Measurements from ENCODE around the gene ZNHIT2.

The ZNHIT2 gene

DNA sequence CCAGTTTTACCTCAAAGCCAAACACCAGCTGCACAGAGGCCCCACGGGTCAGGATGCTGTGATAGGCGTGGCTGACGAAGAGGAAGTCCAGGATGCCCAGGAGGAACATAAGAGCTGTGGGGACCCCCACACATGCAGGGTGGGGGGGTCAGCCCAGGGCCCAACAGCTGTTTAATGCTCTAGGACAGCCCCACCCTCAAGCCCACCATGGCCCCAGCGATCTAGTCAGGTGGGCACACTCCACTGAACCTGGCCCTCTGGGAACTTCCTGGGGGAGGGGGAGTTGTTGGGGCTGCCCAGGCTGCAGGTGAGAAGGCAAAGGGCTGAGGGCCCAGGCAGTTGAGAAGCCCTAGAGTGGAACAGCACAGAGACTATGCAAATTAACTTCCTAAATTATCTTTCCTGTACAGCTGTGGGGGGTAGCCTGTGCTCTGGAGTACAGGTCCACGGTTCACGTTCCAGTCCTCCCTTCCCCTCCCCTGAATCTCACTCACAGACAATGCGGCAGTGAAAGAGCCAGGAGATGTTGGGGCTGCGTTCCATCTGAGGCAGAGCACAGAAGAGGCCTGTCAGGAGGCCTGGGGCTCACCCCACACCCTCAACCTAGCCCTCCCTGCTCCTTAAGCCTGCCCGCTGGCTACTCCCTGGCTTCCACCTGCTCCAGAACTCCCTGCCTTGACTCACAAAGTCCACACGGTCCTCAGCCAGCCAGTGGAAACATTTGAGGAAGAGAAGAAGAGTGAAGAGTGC, 14.9 kb upstream of the ZNHIT2 start:
- Histone ChIP-seq H3K27me3 (replicated peaks; ENCODE audit: control insufficient read depth, insufficient read depth, low read length) (no peaks in the 10 kb centered on the region), H3K36me3 (ENCODE audit: control insufficient read depth, insufficient read depth, low read length) (peaks cover 43% of the 10 kb centered on the region), H3K4me3 (replicated peaks; ENCODE audit: low read depth, low read length) (peak overlapping the region; percentile 97)
- peak; percentile 70 for DNase-seq (ENCODE audit: extremely low read depth, insufficient read length)
- TF ChIP-seq, protein P1, sequence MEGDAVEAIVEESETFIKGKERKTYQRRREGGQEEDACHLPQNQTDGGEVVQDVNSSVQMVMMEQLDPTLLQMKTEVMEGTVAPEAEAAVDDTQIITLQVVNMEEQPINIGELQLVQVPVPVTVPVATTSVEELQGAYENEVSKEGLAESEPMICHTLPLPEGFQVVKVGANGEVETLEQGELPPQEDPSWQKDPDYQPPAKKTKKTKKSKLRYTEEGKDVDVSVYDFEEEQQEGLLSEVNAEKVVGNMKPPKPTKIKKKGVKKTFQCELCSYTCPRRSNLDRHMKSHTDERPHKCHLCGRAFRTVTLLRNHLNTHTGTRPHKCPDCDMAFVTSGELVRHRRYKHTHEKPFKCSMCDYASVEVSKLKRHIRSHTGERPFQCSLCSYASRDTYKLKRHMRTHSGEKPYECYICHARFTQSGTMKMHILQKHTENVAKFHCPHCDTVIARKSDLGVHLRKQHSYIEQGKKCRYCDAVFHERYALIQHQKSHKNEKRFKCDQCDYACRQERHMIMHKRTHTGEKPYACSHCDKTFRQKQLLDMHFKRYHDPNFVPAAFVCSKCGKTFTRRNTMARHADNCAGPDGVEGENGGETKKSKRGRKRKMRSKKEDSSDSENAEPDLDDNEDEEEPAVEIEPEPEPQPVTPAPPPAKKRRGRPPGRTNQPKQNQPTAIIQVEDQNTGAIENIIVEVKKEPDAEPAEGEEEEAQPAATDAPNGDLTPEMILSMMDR (IDR thresholded peaks at IDR 0.05; ENCODE audit: insufficient read depth, low read length, poor library complexity, severe bottlenecking), result no peak

- H3K36me3 ChIP-seq (ENCODE audit: control insufficient read depth, insufficient read depth, low read length), result peaks cover 46% of the 10 kb centered on the region
- H3K4me3 ChIP-seq (replicated peaks; ENCODE audit: low read depth, low read length), result peak overlapping the region; percentile 97
- H3K27me3 ChIP-seq (replicated peaks; ENCODE audit: control insufficient read depth, insufficient read depth, low read length), result no peaks in the 10 kb centered on the region
- no peak for DNase-seq (ENCODE audit: extremely low read depth, insufficient read length)
- TF ChIP-seq, protein P1 (IDR thresholded peaks at IDR 0.05; ENCODE audit: insufficient read depth, low read length, poor library complexity, severe bottlenecking), result no peak
Observed at GRCh38 chr11:65131895-65132237, 14.4 kb upstream of the ZNHIT2 start.

DNA sequence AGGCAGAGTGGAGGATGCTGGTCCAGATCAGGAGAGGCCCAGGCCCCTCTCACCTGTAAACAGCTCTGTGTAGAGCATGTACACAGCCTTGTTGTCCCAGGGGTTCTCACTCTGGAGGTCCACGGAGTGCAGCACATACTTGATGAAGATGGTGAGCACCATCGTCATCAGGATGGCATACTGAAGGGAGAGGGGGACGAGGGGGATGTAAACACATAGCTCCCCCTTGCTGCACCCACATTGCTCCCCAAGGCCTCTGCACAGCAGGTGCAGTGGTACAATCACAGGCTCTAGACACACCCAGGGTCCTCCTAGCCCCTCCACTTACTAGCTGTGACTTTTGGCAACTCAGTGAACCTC, 13.9 kb upstream of the ZNHIT2 start:
- no peak for DNase-seq (ENCODE audit: extremely low read depth, insufficient read length)
- TF ChIP-seq, protein P1 (IDR thresholded peaks at IDR 0.05; ENCODE audit: insufficient read depth, low read length, poor library complexity, severe bottlenecking), result no peak
- Histone ChIP-seq H3K4me3 (replicated peaks; ENCODE audit: low read depth, low read length) (peak overlapping the region; percentile 97), H3K27me3 (replicated peaks; ENCODE audit: control insufficient read depth, insufficient read depth, low read length) (no peaks in the 10 kb centered on the region), H3K36me3 (ENCODE audit: control insufficient read depth, insufficient read depth, low read length) (peaks cover 51% of the 10 kb centered on the region)

DNA sequence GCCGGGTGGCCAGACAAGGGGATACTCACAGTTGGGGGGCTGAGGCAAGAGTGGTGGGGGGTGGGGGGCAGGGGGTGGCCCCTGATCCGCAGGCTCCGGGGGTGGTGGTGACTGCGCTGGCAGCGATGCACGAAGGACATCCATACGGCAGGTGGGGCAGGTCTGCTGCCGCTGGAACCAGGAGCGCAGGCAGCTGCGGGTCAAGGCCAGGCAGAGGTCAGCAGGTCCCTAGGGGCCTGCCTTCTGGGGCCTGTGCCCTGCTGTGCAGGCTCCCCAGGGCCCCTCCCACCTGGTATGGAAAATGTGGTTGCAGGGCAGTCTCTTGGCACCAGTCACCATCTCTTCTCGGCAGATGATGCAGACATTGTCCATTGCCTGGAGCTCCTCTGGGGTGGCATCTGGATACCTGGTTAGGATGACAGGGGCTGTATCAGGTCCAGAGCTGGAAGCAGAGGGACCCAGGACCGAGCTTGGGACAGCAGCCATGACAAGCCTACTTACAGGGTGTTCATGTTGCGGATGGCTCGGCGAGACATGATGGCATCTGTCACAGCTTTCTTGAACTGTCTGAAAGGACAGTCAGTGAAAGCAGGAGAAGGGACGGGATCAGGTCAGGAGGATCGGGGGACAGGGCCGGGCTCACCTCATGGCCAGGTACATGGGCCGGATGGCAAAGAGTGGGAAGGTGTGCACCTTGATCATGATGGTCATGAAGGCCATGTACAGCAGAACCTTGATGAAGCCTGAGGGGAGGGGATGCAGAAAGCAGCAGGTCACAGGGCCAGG, 13.3 kb upstream of the ZNHIT2 start:
- Histone ChIP-seq H3K4me3 (replicated peaks; ENCODE audit: low read depth, low read length) (peak overlapping the region; percentile 97; the same call in 1 of the 2 replicates), H3K36me3 (ENCODE audit: control insufficient read depth, insufficient read depth, low read length) (peaks cover 55% of the 10 kb centered on the region), H3K27me3 (replicated peaks; ENCODE audit: control insufficient read depth, insufficient read depth, low read length) (no peaks in the 10 kb centered on the region)
- TF ChIP-seq, protein P1 (IDR thresholded peaks at IDR 0.05; ENCODE audit: insufficient read depth, low read length, poor library complexity, severe bottlenecking), result no peak
- DNase-seq (ENCODE audit: extremely low read depth, insufficient read length), result no peak

DNA sequence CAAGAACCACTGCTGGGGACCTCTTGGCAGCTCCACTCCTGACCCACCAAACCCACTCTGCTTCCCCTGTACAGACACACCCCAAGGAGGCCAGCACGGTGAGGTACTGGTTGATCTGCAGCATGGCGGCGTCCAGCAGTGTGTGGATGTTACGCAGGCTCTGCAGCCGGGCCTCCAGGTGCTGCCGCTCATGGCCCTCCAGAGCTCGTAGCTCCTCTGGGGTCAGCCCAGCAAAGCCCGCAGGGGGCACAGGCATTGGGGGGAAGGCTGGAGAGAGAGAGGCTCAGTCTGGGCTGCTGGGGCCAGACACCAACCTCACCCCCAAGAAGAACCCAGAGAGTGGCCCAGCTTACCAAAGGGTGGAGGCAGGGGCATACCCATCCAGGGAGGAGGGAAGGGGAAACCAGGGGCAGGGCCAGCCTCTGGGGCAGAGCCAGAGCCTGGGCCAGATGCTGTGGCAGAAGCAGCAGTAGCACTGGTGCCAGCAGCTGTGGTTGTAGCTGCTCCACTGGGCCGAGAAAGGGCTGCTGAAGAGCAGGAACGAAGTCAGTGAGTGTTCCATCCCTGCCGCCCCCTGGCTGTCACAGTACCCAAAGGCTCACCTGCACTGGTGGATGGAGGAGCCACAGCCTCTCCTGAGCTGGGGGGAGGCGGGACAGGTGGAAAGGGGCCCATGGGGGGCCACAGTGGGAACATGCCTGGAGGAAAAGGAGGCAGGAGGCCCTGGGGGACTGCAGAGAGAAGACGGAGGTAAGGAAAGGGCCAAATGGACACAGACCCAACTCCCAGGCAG, 12.3 kb upstream of the ZNHIT2 start:
- TF ChIP-seq, protein P1 (IDR thresholded peaks at IDR 0.05; ENCODE audit: insufficient read depth, low read length, poor library complexity, severe bottlenecking), result peak; percentile 3
- Histone ChIP-seq H3K36me3 (ENCODE audit: control insufficient read depth, insufficient read depth, low read length) (peaks cover 63% of the 10 kb centered on the region), H3K27me3 (replicated peaks; ENCODE audit: control insufficient read depth, insufficient read depth, low read length) (no peaks in the 10 kb centered on the region), H3K4me3 (replicated peaks; ENCODE audit: low read depth, low read length) (no peak overlapping the region)
- no peak for DNase-seq (ENCODE audit: extremely low read depth, insufficient read length)
